ENCODE measurements around the gene PEX12. TPM values are rescaled to one million over a fixed set of nuclear protein-coding genes. Genes with fewer than 3 reads are reported as not detected.
"Not testable (repeated sequence)": the region's sequence is repeated elsewhere in the genome, so short reads cannot be mapped to it uniquely, and the experiment has no call there.

PEX12 gene
- 4.7 TPM for total RNA-seq

DNA sequence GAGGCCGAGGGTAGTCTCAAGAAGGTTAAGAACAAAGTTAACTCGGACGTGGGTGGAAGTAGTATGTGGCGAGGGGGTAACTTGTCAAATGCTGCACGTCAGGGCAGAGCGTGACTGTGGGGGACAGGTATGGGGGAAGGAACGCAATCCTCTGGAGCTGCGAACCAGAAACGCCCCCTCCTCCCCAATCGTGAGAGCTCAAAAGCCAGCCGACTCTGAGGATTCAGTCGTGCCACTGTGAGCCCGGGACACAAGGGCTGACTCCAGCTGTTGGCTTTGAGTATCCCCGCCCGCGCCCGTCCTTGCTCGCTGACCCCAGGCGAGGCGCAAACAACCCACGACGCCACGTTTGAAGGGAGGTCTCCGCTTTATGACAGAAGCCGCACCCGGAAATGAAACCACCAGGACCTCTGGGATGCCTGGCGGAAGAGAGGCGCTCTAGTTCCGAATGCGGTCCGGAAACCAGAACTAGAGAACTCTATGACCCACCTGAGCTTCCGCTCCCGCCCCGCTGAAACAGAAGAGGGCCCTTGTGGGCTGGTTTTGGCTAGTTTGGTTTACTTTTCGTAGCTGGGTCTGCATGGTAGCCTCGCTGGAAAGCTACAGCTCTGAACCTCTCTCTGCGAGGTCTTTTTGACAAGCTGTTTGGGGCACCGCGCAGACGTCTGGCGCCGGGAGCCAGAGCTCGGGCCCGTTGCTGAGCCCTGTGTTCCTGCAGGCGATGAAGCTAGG lies at the start of gene PEX12:
PEX12 (minus strand) TSS at position 375 of the 732 bp plus-strand sequence. CDS start 550 bp downstream, outside the sequence.
- H3K9ac ChIP-seq (ENCODE audit: low read depth in 1 of 3, low read length in 3 of 3) = peak within 1 kb of the TSS; percentile 92 to 97 (median 97)
- H3K36me3 ChIP-seq (ENCODE audit: control insufficient read depth in 3 of 3, insufficient read depth in 3 of 3, low read length in 3 of 3) = peaks cover 3 to 10% (median 9%) of the 10 kb centered on the region in 3 donors
- H3K4me1 ChIP-seq (ENCODE audit: control insufficient read depth in 3 of 3, insufficient read depth in 3 of 3, low read length in 3 of 3) = peaks cover 13 to 25% (median 15%) of the 10 kb centered on the region in 3 donors
- peak within 1 kb of the TSS; percentile 93 to 96 (median 93) for H3K4me3 ChIP-seq (ENCODE audit: low read length in 3 of 3)
- H3K9me3 ChIP-seq (ENCODE audit: control insufficient read depth in 3 of 3, low read length in 3 of 3) = no peaks in the 10 kb centered on the region
- H3K27me3 ChIP-seq (ENCODE audit: control insufficient read depth in 3 of 3, insufficient read depth in 3 of 3, low read length in 3 of 3) = no peaks in the 10 kb centered on the region
- peak within 1 kb of the TSS; percentile 91 for H3K27ac ChIP-seq (ENCODE audit: low read depth, low read length)

DNA sequence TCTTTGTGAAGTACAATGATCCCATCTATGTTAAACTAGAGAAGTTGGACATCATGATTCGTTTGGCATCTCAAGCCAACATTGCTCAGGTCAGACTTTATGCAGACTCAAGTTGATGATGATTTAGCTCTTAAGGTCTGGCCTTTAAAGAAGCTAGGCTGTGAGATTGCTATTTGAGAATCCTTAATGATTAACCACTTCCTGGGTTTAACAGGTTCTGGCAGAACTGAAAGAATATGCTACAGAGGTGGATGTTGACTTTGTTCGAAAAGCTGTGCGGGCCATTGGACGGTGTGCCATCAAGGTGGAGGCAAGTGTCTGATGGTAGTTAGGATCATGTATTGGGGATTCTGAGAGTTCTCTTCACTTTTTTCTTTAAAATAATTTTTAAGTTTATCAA lies 49.0 kb upstream of the PEX12 start:
- Histone ChIP-seq H3K36me3 (ENCODE audit: control insufficient read depth in 3 of 3, insufficient read depth in 3 of 3, low read length in 3 of 3) (peaks cover 16 to 49% (median 45%) of the 10 kb centered on the region in 3 donors), H3K27ac (ENCODE audit: low read depth, low read length) (no peak overlapping the region), H3K4me3 (ENCODE audit: low read length in 3 of 3) (no peak overlapping the region), H3K4me1 (ENCODE audit: control insufficient read depth in 3 of 3, insufficient read depth in 3 of 3, low read length in 3 of 3) (no peaks in the 10 kb centered on the region), H3K9me3 (ENCODE audit: control insufficient read depth in 3 of 3, low read length in 3 of 3) (no peaks in the 10 kb centered on the region), H3K9ac (ENCODE audit: low read depth in 1 of 3, low read length in 3 of 3) (no peak overlapping the region), H3K27me3 (ENCODE audit: control insufficient read depth in 3 of 3, insufficient read depth in 3 of 3, low read length in 3 of 3) (no peaks in the 10 kb centered on the region)

- Histone ChIP-seq H3K27me3 (ENCODE audit: control insufficient read depth in 3 of 3, insufficient read depth in 3 of 3, low read length in 3 of 3) (no peaks in the 10 kb centered on the region), H3K4me3 (ENCODE audit: low read length in 3 of 3) (no peak overlapping the region), H3K9me3 (ENCODE audit: control insufficient read depth in 3 of 3, low read length in 3 of 3) (no peaks in the 10 kb centered on the region), H3K36me3 (ENCODE audit: control insufficient read depth in 3 of 3, insufficient read depth in 3 of 3, low read length in 3 of 3) (peaks cover 4 to 20% (median 11%) of the 10 kb centered on the region in 3 donors), H3K4me1 (ENCODE audit: control insufficient read depth in 3 of 3, insufficient read depth in 3 of 3, low read length in 3 of 3) (peaks cover 9 to 16% (median 9%) of the 10 kb centered on the region in 3 donors), H3K9ac (ENCODE audit: low read depth in 1 of 3, low read length in 3 of 3) (peak overlapping the region in 2 of 3 donors; percentile 2 to 28), H3K27ac (ENCODE audit: low read depth, low read length) (peak overlapping the region; percentile 65)
Observed at GRCh38 chr17:35621768-35622167, 43.4 kb upstream of the PEX12 start.

- peak overlapping the region; percentile 42 for H3K27ac ChIP-seq (ENCODE audit: low read depth, low read length)
- H3K9me3 ChIP-seq (ENCODE audit: control insufficient read depth in 3 of 3, low read length in 3 of 3) = no peaks in the 10 kb centered on the region
- no peak overlapping the region for H3K9ac ChIP-seq (ENCODE audit: low read depth in 1 of 3, low read length in 3 of 3)
- peak overlapping the region in 1 of 3 donors; percentile 26 for H3K4me3 ChIP-seq (ENCODE audit: low read length in 3 of 3)
- no peaks in the 10 kb centered on the region for H3K27me3 ChIP-seq (ENCODE audit: control insufficient read depth in 3 of 3, insufficient read depth in 3 of 3, low read length in 3 of 3)
- H3K4me1 ChIP-seq (ENCODE audit: control insufficient read depth in 3 of 3, insufficient read depth in 3 of 3, low read length in 3 of 3) = peaks cover 18 to 25% (median 20%) of the 10 kb centered on the region in 3 donors
- peaks cover 0 to under 1% (median 0%) of the 10 kb centered on the region in 3 donors for H3K36me3 ChIP-seq (ENCODE audit: control insufficient read depth in 3 of 3, insufficient read depth in 3 of 3, low read length in 3 of 3)
Observed at GRCh38 chr17:35618628-35619027, 40.3 kb upstream of the PEX12 start.

- Histone ChIP-seq H3K9me3 (ENCODE audit: control insufficient read depth in 3 of 3, low read length in 3 of 3) (no peaks in the 10 kb centered on the region), H3K27me3 (ENCODE audit: control insufficient read depth in 3 of 3, insufficient read depth in 3 of 3, low read length in 3 of 3) (no peaks in the 10 kb centered on the region), H3K27ac (ENCODE audit: low read depth, low read length) (peak overlapping the region; percentile 42), H3K9ac (ENCODE audit: low read depth in 1 of 3, low read length in 3 of 3) (peak overlapping the region in 2 of 3 donors; percentile 41 to 51), H3K4me1 (ENCODE audit: control insufficient read depth in 3 of 3, insufficient read depth in 3 of 3, low read length in 3 of 3) (peaks cover 18 to 25% (median 20%) of the 10 kb centered on the region in 3 donors), H3K36me3 (ENCODE audit: control insufficient read depth in 3 of 3, insufficient read depth in 3 of 3, low read length in 3 of 3) (peaks cover 0 to 4% (median 0%) of the 10 kb centered on the region in 3 donors), H3K4me3 (ENCODE audit: low read length in 3 of 3) (peak overlapping the region in 1 of 3 donors; percentile 9)
Observed at GRCh38 chr17:35617505-35617904, 39.1 kb upstream of the PEX12 start.

DNA sequence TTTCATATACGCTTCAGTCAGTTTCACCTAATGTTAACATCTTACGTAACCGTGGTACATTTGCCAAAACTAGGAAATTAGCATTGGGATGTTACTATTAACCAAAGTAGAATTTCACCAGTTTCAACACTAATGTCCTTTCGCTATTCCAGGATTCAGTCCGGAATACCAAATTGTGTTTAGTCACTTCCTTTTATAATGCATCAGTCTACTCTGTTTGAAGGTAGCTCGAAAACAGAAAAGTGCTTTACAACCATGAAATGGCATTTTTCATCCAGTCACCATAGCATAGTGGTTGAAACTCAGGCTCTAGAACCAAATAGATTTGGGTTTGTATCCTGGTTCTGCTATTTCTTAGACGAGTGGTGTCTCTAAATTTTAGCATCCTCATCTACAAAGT lies 38.2 kb upstream of the PEX12 start:
- H3K27ac ChIP-seq (ENCODE audit: low read depth, low read length) = peak overlapping the region; percentile 88

DNA sequence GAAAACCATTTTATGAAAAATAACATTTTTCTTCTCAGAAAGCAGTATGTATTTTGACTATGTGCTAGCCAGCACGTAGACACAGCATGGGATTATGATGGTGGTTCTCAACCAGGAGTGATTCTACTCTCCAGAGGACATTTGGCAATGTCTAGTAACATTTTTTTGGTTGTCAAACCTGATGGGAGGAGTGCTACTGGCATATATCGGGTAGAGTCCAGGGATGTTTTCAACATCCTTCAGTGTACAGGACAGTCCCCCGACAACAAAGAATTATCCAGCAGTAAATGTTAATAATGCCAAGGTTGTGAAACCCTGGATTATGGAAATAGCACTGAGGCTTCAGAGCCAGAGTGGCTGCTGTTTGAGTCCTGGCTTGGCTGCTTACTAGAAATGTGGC lies 36.4 kb upstream of the PEX12 start:
- Histone ChIP-seq H3K9ac (ENCODE audit: low read depth in 1 of 3, low read length in 3 of 3) (no peak overlapping the region), H3K27me3 (ENCODE audit: control insufficient read depth in 3 of 3, insufficient read depth in 3 of 3, low read length in 3 of 3) (no peaks in the 10 kb centered on the region), H3K4me1 (ENCODE audit: control insufficient read depth in 3 of 3, insufficient read depth in 3 of 3, low read length in 3 of 3) (peaks cover 14 to 25% (median 16%) of the 10 kb centered on the region in 3 donors), H3K4me3 (ENCODE audit: low read length in 3 of 3) (no peak overlapping the region), H3K9me3 (ENCODE audit: control insufficient read depth in 3 of 3, low read length in 3 of 3) (no peaks in the 10 kb centered on the region), H3K36me3 (ENCODE audit: control insufficient read depth in 3 of 3, insufficient read depth in 3 of 3, low read length in 3 of 3) (peaks cover 7 to 15% (median 8%) of the 10 kb centered on the region in 3 donors), H3K27ac (ENCODE audit: low read depth, low read length) (peak overlapping the region; percentile 43)

More for the DNA sequence above, 38.2 kb upstream of the PEX12 start:
- H3K4me1 ChIP-seq (ENCODE audit: control insufficient read depth in 3 of 3, insufficient read depth in 3 of 3, low read length in 3 of 3) = peaks cover 18 to 25% (median 20%) of the 10 kb centered on the region in 3 donors
- no peaks in the 10 kb centered on the region for H3K27me3 ChIP-seq (ENCODE audit: control insufficient read depth in 3 of 3, insufficient read depth in 3 of 3, low read length in 3 of 3)
- H3K9ac ChIP-seq (ENCODE audit: low read depth in 1 of 3, low read length in 3 of 3) = peak overlapping the region in 2 of 3 donors; percentile 34 to 57
- no peaks in the 10 kb centered on the region for H3K9me3 ChIP-seq (ENCODE audit: control insufficient read depth in 3 of 3, low read length in 3 of 3)
- peak overlapping the region in 2 of 3 donors; percentile 4 to 21 for H3K4me3 ChIP-seq (ENCODE audit: low read length in 3 of 3)
- H3K36me3 ChIP-seq (ENCODE audit: control insufficient read depth in 3 of 3, insufficient read depth in 3 of 3, low read length in 3 of 3) = peaks cover 0 to 9% (median 2%) of the 10 kb centered on the region in 3 donors

DNA sequence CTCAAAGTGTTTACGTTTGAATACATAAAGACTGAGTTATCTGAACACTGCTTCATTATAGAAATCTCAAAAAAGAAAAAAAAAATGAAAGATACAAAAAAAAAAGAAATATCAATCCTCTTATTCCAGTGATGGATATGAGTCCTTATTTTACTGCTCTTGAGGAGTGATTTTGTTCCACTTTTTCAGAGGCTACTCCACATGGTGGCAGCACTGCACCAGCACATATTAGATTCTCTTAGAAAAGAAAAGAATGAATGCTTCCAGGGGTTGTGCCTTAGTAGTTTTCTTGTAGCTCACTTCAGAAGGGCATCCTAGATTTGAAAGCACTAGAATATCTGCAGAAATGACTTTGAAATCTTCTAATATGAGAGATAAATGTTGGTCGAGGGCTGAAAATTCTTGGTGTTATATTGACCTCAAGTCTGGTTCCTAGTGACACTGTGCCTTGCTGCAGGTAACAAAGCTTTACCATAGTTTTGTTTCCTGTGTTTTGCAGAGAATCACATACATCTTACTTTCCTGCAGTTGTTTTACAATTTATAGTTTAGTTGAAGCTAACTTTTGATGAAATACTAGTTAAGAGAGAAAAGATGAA lies 34.7 kb upstream of the PEX12 start:
- Histone ChIP-seq H3K27me3 (ENCODE audit: control insufficient read depth in 3 of 3, insufficient read depth in 3 of 3, low read length in 3 of 3) (no peaks in the 10 kb centered on the region), H3K27ac (ENCODE audit: low read depth, low read length) (no peak overlapping the region), H3K9me3 (ENCODE audit: control insufficient read depth in 3 of 3, low read length in 3 of 3) (no peaks in the 10 kb centered on the region), H3K4me3 (ENCODE audit: low read length in 3 of 3) (no peak overlapping the region), H3K4me1 (ENCODE audit: control insufficient read depth in 3 of 3, insufficient read depth in 3 of 3, low read length in 3 of 3) (peaks cover 14 to 17% (median 14%) of the 10 kb centered on the region in 3 donors), H3K36me3 (ENCODE audit: control insufficient read depth in 3 of 3, insufficient read depth in 3 of 3, low read length in 3 of 3) (peaks cover 11 to 24% (median 23%) of the 10 kb centered on the region in 3 donors), H3K9ac (ENCODE audit: low read depth in 1 of 3, low read length in 3 of 3) (no peak overlapping the region)

- peaks cover 12 to 38% (median 37%) of the 10 kb centered on the region in 3 donors for H3K36me3 ChIP-seq (ENCODE audit: control insufficient read depth in 3 of 3, insufficient read depth in 3 of 3, low read length in 3 of 3)
- H3K9me3 ChIP-seq (ENCODE audit: control insufficient read depth in 3 of 3, low read length in 3 of 3) = not testable (repeated sequence)
Observed at GRCh38 chr17:35610746-35611145, 32.4 kb upstream of the PEX12 start.

GRCh38 chr17:35609831-35610230 lies 31.5 kb upstream of the PEX12 start:
- no peak overlapping the region for H3K9ac ChIP-seq (ENCODE audit: low read depth in 1 of 3, low read length in 3 of 3)
- no peaks in the 10 kb centered on the region for H3K27me3 ChIP-seq (ENCODE audit: control insufficient read depth in 3 of 3, insufficient read depth in 3 of 3, low read length in 3 of 3)
- peaks cover 15 to 42% (median 41%) of the 10 kb centered on the region in 3 donors for H3K36me3 ChIP-seq (ENCODE audit: control insufficient read depth in 3 of 3, insufficient read depth in 3 of 3, low read length in 3 of 3)
- H3K27ac ChIP-seq (ENCODE audit: low read depth, low read length) = no peak overlapping the region
- no peak overlapping the region for H3K4me3 ChIP-seq (ENCODE audit: low read length in 3 of 3)
- peaks cover 0 to 2% (median 2%) of the 10 kb centered on the region in 3 donors for H3K4me1 ChIP-seq (ENCODE audit: control insufficient read depth in 3 of 3, insufficient read depth in 3 of 3, low read length in 3 of 3)
- no peaks in the 10 kb centered on the region for H3K9me3 ChIP-seq (ENCODE audit: control insufficient read depth in 3 of 3, low read length in 3 of 3)

More at GRCh38 chr17:35610746-35611145, 32.4 kb upstream of the PEX12 start:
- not testable (repeated sequence) for H3K4me1 ChIP-seq (ENCODE audit: control insufficient read depth in 3 of 3, insufficient read depth in 3 of 3, low read length in 3 of 3); H3K27ac ChIP-seq (ENCODE audit: low read depth, low read length); H3K27me3 ChIP-seq (ENCODE audit: control insufficient read depth in 3 of 3, insufficient read depth in 3 of 3, low read length in 3 of 3); H3K4me3 ChIP-seq (ENCODE audit: low read length in 3 of 3); H3K9ac ChIP-seq (ENCODE audit: low read depth in 1 of 3, low read length in 3 of 3)
